K562 (cell line): Measurements from ENCODE around the gene HES3.

Source experiments
- BRD9 ChIP-seq: fragments of 450-650 bp; IDR thresholded peaks from 2 replicates; pipeline ENCODE4 v1.6.1; 2018; ENCODE audit warnings: low read depth; ENCODE audit not compliant: partially characterized antibody
- CREB1 ChIP-seq, 2 experiments: sonication (generic) in 1 of 2; formaldehyde crosslinking in 1 of 2; IDR thresholded peaks; 2 replicates each; pipeline versions ENCODE4 v1.6.1 to v1.8.0; 2012 to 2022; ENCODE audit warnings: inconsistent platforms in 1 of 2, mild to moderate bottlenecking in 1 of 2, missing genetic modification reagents in 1 of 2, moderate library complexity in 1 of 2
- CTCF ChIP-seq, 3 experiments: IDR thresholded peaks in 2 of 3; conservative IDR thresholded peaks in 1 of 3; 2 replicates each; pipeline ENCODE4 v1.5.1; 2011 to 2012; ENCODE audit warnings: low read length in 3 of 3, mild to moderate bottlenecking in 3 of 3, control low read depth in 2 of 3, improper control_type of control experiment in 1 of 3, inconsistent platforms in 1 of 3, low read depth in 1 of 3, mixed read lengths in 1 of 3, moderate library complexity in 1 of 3; ENCODE audit not compliant: insufficient read depth in 2 of 3
- POLR2A ChIP-seq: fragments of 450-650 bp; conservative IDR thresholded peaks from 2 replicates; pipeline ENCODE4 v1.6.1; 2016
- SIN3A ChIP-seq, 2 experiments: fragments of 150-350 bp in 1 of 2; IDR thresholded peaks; 2 replicates each; pipeline ENCODE4 v1.6.1; 2011 to 2016; ENCODE audit warnings: borderline replicate concordance in 2 of 2, low read depth in 2 of 2, low read length in 2 of 2, mild to moderate bottlenecking in 2 of 2, moderate library complexity in 2 of 2; ENCODE audit not compliant: control insufficient read depth in 1 of 2
- SMAD1 ChIP-seq: fragments of 150-350 bp; IDR thresholded peaks from 2 replicates; pipeline ENCODE4 v1.6.1; 2014; ENCODE audit warnings: low read length, low read depth; ENCODE audit not compliant: partially characterized antibody
- SP1 ChIP-seq: sonication (generic); formaldehyde crosslinking; IDR thresholded peaks from 2 replicates; pipeline ENCODE4 v1.8.1; 2022; ENCODE audit warnings: mild to moderate bottlenecking, missing genetic modification reagents
- TAF1 ChIP-seq: IDR thresholded peaks from 2 replicates; pipeline ENCODE4 v1.6.1; 2011; ENCODE audit warnings: mild to moderate bottlenecking, low read length, moderate library complexity; ENCODE audit not compliant: insufficient read depth, control insufficient read depth, severe bottlenecking; ENCODE audit errors: extremely low read depth
- ZBTB17 ChIP-seq: fragments of 450-650 bp; formaldehyde crosslinking; IDR thresholded peaks from 2 replicates; pipeline ENCODE4 v1.4.0; 2020; ENCODE audit warnings: mild to moderate bottlenecking
- ZNF277 ChIP-seq: fragments of 250-450 bp; sonication (Bioruptor Pico); IDR thresholded peaks from 2 replicates; pipeline ENCODE4 v1.8.0; 2022; ENCODE audit warnings: inconsistent platforms, mild to moderate bottlenecking, moderate library complexity, borderline replicate concordance

- TF ChIP-seq BRD9, result no peak
- no peak for TF ChIP-seq TAF1
- TF ChIP-seq SP1, result no peak
- TF ChIP-seq SMAD1, result no peak
- TF ChIP-seq ZNF277 (CRISPR knock-in tag), result no peak
- TF ChIP-seq POLR2A, result no peak
- no peak for TF ChIP-seq CTCF (IDR thresholded peaks at IDR 0.05 in 2 of 3, conservative IDR thresholded peaks at IDR 0.05 in 1 of 3; ENCODE audit: insufficient read depth in 2 of 3, low read depth in 1 of 3, low read length in 3 of 3)
- no peak for TF ChIP-seq ZBTB17 (CRISPR knock-in tag)
- TF ChIP-seq SIN3A (IDR thresholded peaks at IDR 0.05; ENCODE audit: borderline replicate concordance in 2 of 2, control insufficient read depth in 1 of 2, low read depth in 2 of 2, low read length in 2 of 2), result no peak
- no peak for TF ChIP-seq CREB1 (IDR thresholded peaks at IDR 0.05)
- no peak for TF ChIP-seq CREB1 (CRISPR knock-in tag; IDR thresholded peaks at IDR 0.05)
Observed at GRCh38 chr1:6288665-6289064, 44.7 kb downstream of the HES3 start.
